NT2/D1 (cell line): Measurements from ENCODE around the gene CYFIP1.

ENCODE experiments used
- SUZ12 ChIP-seq: IDR thresholded peaks from 2 replicates; pipeline ENCODE4 v1.6.1; 2011; ENCODE audit not compliant: insufficient read length, insufficient read depth; ENCODE audit errors: extremely low read depth
- YY1 ChIP-seq: IDR thresholded peaks from 2 replicates; pipeline ENCODE4 v1.6.1; 2011; ENCODE audit not compliant: insufficient read length, insufficient read depth
- ZNF274 ChIP-seq: IDR thresholded peaks from 2 replicates; pipeline ENCODE4 v1.6.1; 2011; ENCODE audit warnings: mild to moderate bottlenecking, low read depth, low read length

- TF ChIP-seq ZNF274, result no peak
- no peak for TF ChIP-seq YY1
- TF ChIP-seq SUZ12, result no peak
Observed at GRCh38 chr15:22831473-22831872, 148.7 kb downstream of the CYFIP1 start.
